ENCODE results near the gene CDADC1.

Gene CDADC1

GRCh38 chr13:49247643-49248621, at the start of gene CDADC1:
Gene CDADC1 (plus strand): TSS chr13:49247925. CDS start chr13:49248038, 113 bp downstream.
- peak; percentile 99 for DNase-seq

DNA sequence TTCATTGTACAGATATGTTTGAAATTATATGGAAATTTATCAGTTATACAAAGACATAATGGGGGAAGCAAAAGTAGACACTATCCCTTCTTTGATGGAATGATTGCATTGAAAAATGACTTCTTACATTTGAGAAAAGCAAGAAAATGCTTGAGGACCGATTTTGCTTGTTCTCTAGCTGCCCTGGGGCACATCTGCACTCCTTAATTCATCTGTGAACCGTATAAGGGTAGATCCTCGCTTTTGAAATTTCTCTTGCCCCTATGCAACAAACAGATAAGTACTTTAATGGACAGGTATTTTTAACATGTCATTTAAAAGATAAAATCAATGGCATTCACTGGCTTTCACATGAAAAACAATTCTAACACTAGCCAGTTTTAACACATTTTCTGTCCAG, 41.1 kb upstream of the CDADC1 start:
- DNase-seq: no peak

DNA sequence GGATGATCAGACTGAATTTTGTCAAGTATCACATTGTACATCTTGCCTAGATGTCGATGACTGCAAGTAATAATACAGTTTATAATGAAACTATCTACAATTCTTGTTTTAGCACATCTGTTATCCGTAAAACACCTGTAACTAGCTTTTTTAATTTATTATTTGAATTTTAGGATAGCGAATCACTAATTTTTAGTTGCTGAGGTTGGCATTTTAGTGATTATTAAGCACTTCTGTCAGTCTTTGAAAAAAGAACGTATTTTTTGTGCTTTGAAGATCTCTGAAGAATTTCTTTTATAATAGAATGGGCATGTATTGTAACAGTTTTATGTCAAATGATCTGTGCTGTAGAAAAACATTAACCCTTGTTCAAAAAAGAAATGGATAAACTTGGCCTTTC, 39.1 kb upstream of the CDADC1 start:
- no peak for DNase-seq

DNA sequence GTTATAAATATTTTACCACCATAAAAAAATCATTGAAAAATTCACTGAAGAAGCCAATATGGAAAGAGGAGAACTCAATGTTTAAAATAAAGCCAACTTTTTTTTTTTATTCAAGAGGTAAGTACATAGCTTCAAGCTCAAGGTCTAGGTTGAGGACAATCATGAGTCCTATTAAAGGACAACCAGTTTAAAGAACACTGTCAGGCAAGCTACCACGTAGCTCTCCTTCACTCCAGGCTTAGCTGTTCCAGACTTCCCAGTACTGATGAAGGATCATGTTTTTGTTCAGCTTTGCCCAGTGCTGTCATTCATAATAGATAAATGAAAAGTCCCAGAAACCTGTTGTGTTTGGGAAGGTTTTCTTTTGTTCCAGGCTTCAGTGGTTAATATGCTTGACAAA, 37.6 kb upstream of the CDADC1 start:
- DNase-seq: no peak

DNA sequence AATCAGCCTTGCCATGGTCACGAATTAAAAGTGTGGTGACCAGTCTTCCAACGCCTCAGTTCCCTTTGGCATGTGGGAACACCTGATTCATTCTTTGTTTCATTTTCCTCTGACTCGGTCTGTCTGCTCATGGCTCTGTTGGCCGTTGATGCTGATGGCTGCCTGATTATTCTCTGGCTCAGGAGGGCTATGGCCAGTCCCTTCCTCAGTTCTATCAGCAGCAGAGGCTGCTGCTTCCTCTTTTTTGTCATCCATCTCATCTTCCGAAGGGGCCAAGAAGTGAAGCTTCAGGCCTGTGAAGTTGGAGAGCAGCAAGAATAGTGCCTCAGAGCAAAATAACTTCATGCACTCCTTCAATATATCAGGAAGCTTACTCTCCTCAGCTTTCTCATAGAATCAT, 37.1 kb upstream of the CDADC1 start:
- DNase-seq: no peak

GRCh38 chr13:49213539-49213938, 34.2 kb upstream of the CDADC1 start:
- DNase-seq: no peak

DNA sequence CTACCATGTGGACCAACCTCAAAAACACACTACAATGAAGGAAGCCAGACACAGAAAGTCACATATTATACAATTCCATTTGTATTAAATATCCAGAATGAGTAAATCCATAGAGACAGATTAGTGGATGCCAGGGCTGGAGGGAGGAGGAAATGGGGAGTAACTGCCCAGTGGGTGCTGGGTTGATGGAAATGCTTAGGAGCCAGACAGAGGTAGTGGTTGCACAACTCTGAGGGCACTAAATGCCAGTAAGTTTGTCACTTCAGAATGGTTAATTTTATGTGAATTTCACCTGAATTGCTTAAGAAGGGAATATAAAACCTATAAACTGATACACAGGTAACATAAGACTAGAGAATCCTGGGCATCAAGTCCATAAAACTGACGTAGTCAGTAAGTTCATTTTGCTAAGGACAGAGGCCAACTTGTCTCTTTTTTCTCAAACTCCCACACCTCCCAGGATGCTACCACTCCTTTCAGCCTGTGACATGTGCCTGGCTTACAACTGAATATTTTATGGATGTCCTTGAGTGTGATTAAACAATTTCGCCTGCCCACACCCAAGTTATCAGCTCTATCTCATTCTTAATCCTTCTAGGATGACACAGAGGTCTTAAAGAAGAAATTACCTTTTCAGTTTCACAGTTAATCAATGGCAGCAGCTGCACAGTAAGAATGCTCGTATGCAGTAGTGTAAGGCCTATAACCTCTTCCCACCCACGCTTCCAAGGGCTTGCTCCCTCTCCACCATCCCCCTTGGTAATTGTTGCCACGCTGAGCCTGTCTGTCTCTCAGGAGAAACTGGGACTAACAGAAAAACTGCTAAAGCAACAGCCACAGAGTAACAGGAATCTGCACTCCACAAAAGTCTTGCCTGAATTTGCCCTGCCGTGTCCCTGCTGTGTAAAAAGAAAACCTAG, 33.5 kb upstream of the CDADC1 start:
- no peak for DNase-seq

- no peak for DNase-seq
Measured at GRCh38 chr13:49214917-49215376, 32.8 kb upstream of the CDADC1 start.

DNA sequence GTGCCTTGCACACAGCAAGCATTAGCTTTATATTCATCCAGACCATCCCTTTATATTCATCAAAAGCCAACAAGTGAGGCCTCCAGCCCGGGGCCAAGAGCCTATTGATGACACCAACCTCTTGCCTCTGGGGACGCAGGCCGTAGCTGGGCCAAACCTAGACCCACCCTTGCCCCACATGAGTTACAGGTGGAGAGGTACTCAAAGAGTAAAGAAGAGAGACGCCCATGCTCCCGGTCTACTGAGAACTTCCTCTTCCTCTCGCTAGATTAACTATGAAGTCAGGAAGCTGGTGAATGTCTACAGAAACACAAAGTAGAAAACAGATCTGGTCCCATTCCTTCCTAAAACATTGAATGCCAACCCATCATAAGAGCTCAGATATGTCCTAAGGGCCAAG, 31.4 kb upstream of the CDADC1 start:
- DNase-seq: no peak

- DNase-seq: no peak
Measured at GRCh38 chr13:49217962-49218492, 29.7 kb upstream of the CDADC1 start.

DNA sequence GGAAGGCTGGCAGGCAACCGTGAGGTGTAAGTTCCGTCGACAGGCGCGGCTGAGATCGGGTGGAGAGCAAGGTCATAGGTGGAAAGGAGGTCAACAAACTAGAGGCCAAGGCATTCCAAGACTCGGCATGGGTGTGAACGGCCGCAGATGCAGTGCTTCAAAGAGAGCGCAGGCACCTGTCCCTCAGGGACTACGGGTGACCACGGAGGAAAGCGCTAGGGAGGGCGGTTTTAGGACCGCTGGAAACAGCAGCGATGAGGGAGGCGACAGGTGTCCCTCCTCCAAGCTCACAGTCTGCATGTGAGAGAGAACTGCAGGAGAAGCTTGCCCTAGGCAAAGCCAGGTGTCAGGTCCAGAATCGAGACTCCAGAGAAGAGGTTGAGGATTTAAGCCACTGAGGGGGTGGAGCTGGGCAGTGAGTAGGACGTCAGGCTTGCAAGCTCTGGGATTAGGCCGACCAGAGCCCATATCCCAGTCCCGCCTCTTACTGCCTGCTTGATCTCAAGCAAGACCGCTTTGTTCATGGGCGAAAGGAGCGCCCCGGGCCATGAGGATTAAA, 29.2 kb upstream of the CDADC1 start:
- peak; percentile 79 for DNase-seq

- DNase-seq: peak; percentile 90
Measured at GRCh38 chr13:49219647-49220035, 28.1 kb upstream of the CDADC1 start.

DNA sequence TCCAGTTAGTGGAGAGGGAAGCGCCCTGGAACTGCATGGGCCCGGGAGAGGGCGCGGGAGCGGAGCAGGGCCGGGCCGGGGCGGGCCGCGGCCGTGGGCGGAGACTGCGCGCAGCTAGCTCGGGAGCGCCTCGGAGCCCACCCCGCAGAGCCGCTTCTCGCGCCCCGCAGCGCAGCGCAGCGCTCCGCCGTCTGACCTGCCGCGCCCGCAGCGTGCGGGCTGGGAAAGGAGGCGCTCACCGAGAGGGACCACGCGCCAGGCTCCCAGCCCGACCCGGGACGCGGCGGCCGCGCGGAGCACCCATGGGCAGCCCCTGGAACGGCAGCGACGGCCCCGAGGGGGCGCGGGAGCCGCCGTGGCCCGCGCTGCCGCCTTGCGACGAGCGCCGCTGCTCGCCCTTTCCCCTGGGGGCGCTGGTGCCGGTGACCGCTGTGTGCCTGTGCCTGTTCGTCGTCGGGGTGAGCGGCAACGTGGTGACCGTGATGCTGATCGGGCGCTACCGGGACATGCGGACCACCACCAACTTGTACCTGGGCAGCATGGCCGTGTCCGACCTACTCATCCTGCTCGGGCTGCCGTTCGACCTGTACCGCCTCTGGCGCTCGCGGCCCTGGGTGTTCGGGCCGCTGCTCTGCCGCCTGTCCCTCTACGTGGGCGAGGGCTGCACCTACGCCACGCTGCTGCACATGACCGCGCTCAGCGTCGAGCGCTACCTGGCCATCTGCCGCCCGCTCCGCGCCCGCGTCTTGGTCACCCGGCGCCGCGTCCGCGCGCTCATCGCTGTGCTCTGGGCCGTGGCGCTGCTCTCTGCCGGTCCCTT, 27.5 kb upstream of the CDADC1 start, which contains the start of gene MLNR:
Gene MLNR, plus strand, starts transcription at position 303 of the 820 bp plus-strand sequence. Its CDS starts 0 bp downstream, at position 303.
- peak; percentile 90 for DNase-seq

GRCh38 chr13:49220856-49221589, 26.7 kb upstream of the CDADC1 start:
- DNase-seq: peak; percentile 63

- DNase-seq: no peak
Measured at GRCh38 chr13:49221590-49221965, 26.1 kb upstream of the CDADC1 start.

GRCh38 chr13:49225223-49226042, 22.3 kb upstream of the CDADC1 start:
- no peak for DNase-seq

GRCh38 chr13:49226613-49227012, 21.1 kb upstream of the CDADC1 start:
- DNase-seq: no peak

- no peak for DNase-seq
Measured at GRCh38 chr13:49234741-49235140, 13.0 kb upstream of the CDADC1 start.

GRCh38 chr13:49235856-49236431, 11.8 kb upstream of the CDADC1 start:
- no peak for DNase-seq

DNA sequence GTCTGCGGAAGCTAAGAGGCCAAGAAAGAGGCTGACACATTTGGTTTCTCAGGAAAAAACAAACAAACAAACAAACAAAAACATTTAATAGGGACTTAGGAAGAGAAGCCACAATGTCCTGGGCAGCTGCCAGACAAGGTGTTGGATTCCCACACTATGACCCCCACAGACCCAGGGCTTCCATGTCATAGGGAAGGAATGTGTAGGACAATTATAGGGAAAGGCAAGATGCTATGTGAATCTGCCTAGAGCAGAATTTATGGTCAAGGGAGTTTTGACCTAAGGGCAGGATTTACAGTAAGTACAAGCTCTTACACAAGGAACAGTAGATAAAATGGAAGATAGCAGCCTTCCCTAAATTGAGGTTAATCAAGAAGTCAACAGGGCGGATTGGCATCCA, 9.1 kb upstream of the CDADC1 start:
- no peak for DNase-seq

All from NCI-H82 (cell line).